Measurements from ENCODE around the gene LRP3. TPM values are rescaled to one million over a fixed set of nuclear protein-coding genes. Genes with fewer than 3 reads are reported as not detected.

LRP3 gene
- total and polyA plus RNA-seq, 2 experiments from 2014 or later, result 3.5 to 62.7 TPM

- no peak overlapping the region for H2AFZ ChIP-seq
- TF ChIP-seq EZH2 (IDR thresholded peaks at IDR 0.05; ENCODE audit: low read depth, unreplicated experiment) (no peak), POLR2AphosphoS5 (IDR thresholded peaks at IDR 0.05; ENCODE audit: low read depth) (no peak)
Measured at GRCh38 chr19:33202546-33203507, 8.7 kb downstream of the LRP3 start.

GRCh38 chr19:33203529-33203928, 9.4 kb downstream of the LRP3 start:
- DNase-seq (ENCODE audit: low spot score) (no peak), ATAC-seq (no peak)
- H2AFZ ChIP-seq, result no peak overlapping the region
- peaks cover 4% of the 10 kb centered on the region; the same call in 1 of the 2 replicates for H4K20me1 ChIP-seq (replicated peaks; ENCODE audit: insufficient read depth)
- H3K27ac Mint-ChIP-seq, result no peak overlapping the region
- no peaks in the 10 kb centered on the region for H3K4me1 ChIP-seq (ENCODE audit: insufficient read depth)
- no peaks in the 10 kb centered on the region for H3F3A ChIP-seq (replicated peaks; ENCODE audit: low read depth)
- no peaks in the 10 kb centered on the region for H3K36me3 ChIP-seq (ENCODE audit: insufficient read depth)
- H3K36me3 Mint-ChIP-seq (ENCODE audit: low read depth), result peaks cover 7% of the 10 kb centered on the region
- H3K9me3 Mint-ChIP-seq, result no peaks in the 10 kb centered on the region
- H3K4me3 Mint-ChIP-seq, result no peak overlapping the region
- H3K79me2 ChIP-seq (replicated peaks; ENCODE audit: insufficient read depth), result no peaks in the 10 kb centered on the region
- no peaks in the 10 kb centered on the region for H3K27me3 ChIP-seq (ENCODE audit: insufficient read depth)
- H3K27ac ChIP-seq (ENCODE audit: low read depth), result no peak overlapping the region
- no peak overlapping the region for H3K4me2 ChIP-seq
- no peaks in the 10 kb centered on the region for H3K9me2 ChIP-seq (ENCODE audit: insufficient read depth)
- H3K4me1 Mint-ChIP-seq, result no peaks in the 10 kb centered on the region
- H3K27me3 Mint-ChIP-seq (ENCODE audit: insufficient read depth, low read depth, poor library complexity), result peaks cover 6% of the 10 kb centered on the region
- no peak overlapping the region for H3K4me3 ChIP-seq
- no peak for TF ChIP-seq ETS1 (IDR thresholded peaks at IDR 0.05)
- no peak for TF ChIP-seq JUNB (IDR thresholded peaks at IDR 0.05; ENCODE audit: unreplicated experiment)
- no peak for TF ChIP-seq EZH2phosphoT487 (IDR thresholded peaks at IDR 0.05; ENCODE audit: unreplicated experiment)
- TF ChIP-seq NANOG (IDR thresholded peaks at IDR 0.05; ENCODE audit: borderline replicate concordance), result no peak
- no peak for TF ChIP-seq REST (IDR thresholded peaks at IDR 0.05; ENCODE audit: unreplicated experiment)
- TF ChIP-seq ZNF114 (CRISPR knock-in tag; IDR thresholded peaks at IDR 0.05), result no peak
- no peak for TF ChIP-seq EZH2 (IDR thresholded peaks at IDR 0.05; ENCODE audit: low read depth, unreplicated experiment)
- TF ChIP-seq ZNF462 (CRISPR knock-in tag; IDR thresholded peaks at IDR 0.05), result no peak
- no peak for TF ChIP-seq ZNF331 (CRISPR knock-in tag; IDR thresholded peaks at IDR 0.05; ENCODE audit: low read depth)

More at GRCh38 chr19:33202546-33203507, 8.7 kb downstream of the LRP3 start:
- Mint-ChIP-seq H3K4me3 (no peak overlapping the region), H3K27me3 (ENCODE audit: insufficient read depth, low read depth, poor library complexity) (peaks cover 6% of the 10 kb centered on the region), H3K4me1 (no peaks in the 10 kb centered on the region), H3K36me3 (ENCODE audit: low read depth) (peaks cover 7% of the 10 kb centered on the region), H3K27ac (no peak overlapping the region), H3K9me3 (no peaks in the 10 kb centered on the region)
- DNase-seq (ENCODE audit: low spot score) (no peak), ATAC-seq (no peak)
- peaks cover 4% of the 10 kb centered on the region; the same call in 1 of the 2 replicates for H4K20me1 ChIP-seq (replicated peaks; ENCODE audit: insufficient read depth)
- no peaks in the 10 kb centered on the region for H3K27me3 ChIP-seq (ENCODE audit: insufficient read depth)
- H3K9me2 ChIP-seq (ENCODE audit: insufficient read depth), result no peaks in the 10 kb centered on the region
- no peaks in the 10 kb centered on the region for H3F3A ChIP-seq (replicated peaks; ENCODE audit: low read depth)
- no peak overlapping the region for H3K4me3 ChIP-seq
- H3K27ac ChIP-seq (ENCODE audit: low read depth), result no peak overlapping the region
- no peaks in the 10 kb centered on the region for H3K4me1 ChIP-seq (ENCODE audit: insufficient read depth)
- no peaks in the 10 kb centered on the region for H3K36me3 ChIP-seq (ENCODE audit: insufficient read depth)
- no peaks in the 10 kb centered on the region for H3K79me2 ChIP-seq (replicated peaks; ENCODE audit: insufficient read depth)
- H3K4me2 ChIP-seq, result no peak overlapping the region
